Adrenal gland (tissue), 12 donors: Measurements from ENCODE around the gene STARD9. TPM values are rescaled to one million over a fixed set of nuclear protein-coding genes. Genes with fewer than 3 reads are reported as not detected.
A peak's percentile ranks its signal among the peaks of the same experiment; 100 is the strongest.

Experiments
- DNase-seq, 7 donors: peaks; one replicate each; pipeline ENCODE4 v3.0.0-alpha.2; 2019 to 2020
- H3K27ac ChIP-seq, 5 donors: fragments of 200-600 bp; sonication (generic) in 4 of 5; 1 replicate in 3 of 5; 2 replicates in 2 of 5; pipeline versions ENCODE4 v1.5.1 to v1.8.0; 2016 to 2020; ENCODE audit warnings: mild to moderate bottlenecking in 1 of 5
- H3K27me3 ChIP-seq: fragments of 200-600 bp; 2 replicates; pipeline ENCODE4 v1.8.0; 2021
- H3K36me3 ChIP-seq, 2 donors: fragments of 200-600 bp; replicated peaks in 1 of 2; 1 replicate in 1 of 2; 2 replicates in 1 of 2; pipeline versions ENCODE4 v1.5.1 to v1.8.0; 2018 to 2022
- H3K4me1 ChIP-seq, 2 donors: fragments of 200-600 bp; replicated peaks in 1 of 2; 1 replicate in 1 of 2; 2 replicates in 1 of 2; pipeline versions ENCODE4 v1.5.1 to v1.8.0; 2018 to 2021
- H3K4me3 ChIP-seq, 4 donors: fragments of 200-600 bp; sonication (generic) in 3 of 4; one replicate each; pipeline ENCODE4 v1.5.1; 2016 to 2018
- H3K9me3 ChIP-seq, 3 donors: fragments of 200-600 bp; sonication (generic) in 1 of 3; replicated peaks in 1 of 3; 1 replicate in 2 of 3; 2 replicates in 1 of 3; pipeline versions ENCODE4 v1.5.1 to v1.8.0; 2016 to 2021
- CTCF ChIP-seq, 6 experiments: fragments of 450-650 bp in 4 of 6; fragments of 200-600 bp in 2 of 6; sonication (generic) in 1 of 6; IDR thresholded peaks; 1 replicate in 5 of 6; 2 replicates in 1 of 6; pipeline versions ENCODE4 v1.5.1 to v1.8.0; 2016 to 2021; ENCODE audit warnings: antibody characterized with exemption in 6 of 6, mild to moderate bottlenecking in 2 of 6, moderate library complexity in 1 of 6
- POLR2A ChIP-seq, 2 donors: fragments of 450-650 bp; IDR thresholded peaks; one replicate each; pipeline ENCODE4 v1.6.1; 2017; ENCODE audit warnings: antibody characterized with exemption in 2 of 2, mild to moderate bottlenecking in 2 of 2, moderate library complexity in 1 of 2
- WGBS, 4 donors: extraction: QIAGEN DNeasy Blood & Tissue Kit in 2 of 4; methylation state at CpG; one replicate each; pipeline versions ENCODE4 v1.1.5 to v1.1.7; 2013 to 2017; 5-methylcytosine and 5-hydroxymethylcytosine counted together
- intact Hi-C, 2 donors: fragments of 100-400 bp; cut with DNase I; formaldehyde crosslinking; loops; one replicate each; pipeline versions ENCODE4 v1.14.1 to v1.15.0; 2022 to 2023
- polyA plus RNA-seq, 3 donors: library from polyadenylated mRNA; stranded (reverse); fragments of 200-250 nt in 2 of 3; fragments of 350-450 nt in 1 of 3; fragmentation: Illumina TruSeq in 1 of 3; extraction: RNeasy Lipid Tissue Mini Kit (QIAGEN cat#74804) in 1 of 3; gene quantifications; one replicate each; pipeline ENCODE4 v1.2.3, GENCODE V29; 2013 to 2014
- total RNA-seq, 9 donors: library from RNA; depleted of rRNA in 4 of 9; stranded (reverse); fragments of >200 nt in 4 of 9; fragments of 120-200 nt in 1 of 9; fragmentation: NEBNext Ultra II Directional in 1 of 9; extraction: Animal tissue kit (Norgen Biotek cat#: 25700) in 1 of 9; gene quantifications; one replicate each; pipeline versions ENCODE4 v1.1.0 to v1.2.4, GENCODE V29; 2013 to 2023
- donor health status: healthy with polysubstance abuse.
- donor health status: Bipolar disorder and iron deficiency.
- donor health status: DM: yes; HTN: yes; CAD: no.
- donor health status: DM: no; HTN: no; CAD: no.
- donor health status: DM: no; HTN: no; CAD: no.
- donor health status: DM: yes; HTN: yes; CAD: no.

STARD9 gene
- total and polyA plus RNA-seq, 12 donors: 0.71 to 8.7 (median 3.5) TPM

GRCh38 chr15:42732095-42732827 is 156.9 kb downstream of the STARD9 start:
- Histone ChIP-seq H3K4me1 (peaks cover 9 to 23% of the 10 kb centered on the region in 2 donors), H3K27ac (no peak overlapping the region), H3K4me3 (no peak overlapping the region), H3K36me3 (peaks cover 0 to 69% of the 10 kb centered on the region in 2 donors), H3K9me3 (no peaks in the 10 kb centered on the region), H3K27me3 (no peaks in the 10 kb centered on the region)
- TF ChIP-seq CTCF (IDR thresholded peaks at IDR 0.05): no peak
- intact Hi-C loops: loop anchor here in 1 of 2 donors (10.0 kb wide), 1 partner anchor 193 kb away; the partner anchor contains the start of gene TTBK2
- peak in 1 of 7 donors; percentile 50 for DNase-seq
- WGBS, 4 donors: 86 to 91% (median 88%) methylated on average over 14 to 15 of the region's 15 CpGs

- intact Hi-C loops: loop anchor here in 1 of 2 donors (10.0 kb wide), 1 partner anchor 192 kb away; the partner anchor contains the start of gene TTBK2
- Histone ChIP-seq H3K4me1 (peaks cover 14 to 29% of the 10 kb centered on the region in 2 donors), H3K4me3 (no peak overlapping the region), H3K9me3 (no peaks in the 10 kb centered on the region), H3K36me3 (peaks cover 0 to 61% of the 10 kb centered on the region in 2 donors), H3K27ac (no peak overlapping the region), H3K27me3 (no peaks in the 10 kb centered on the region)
- WGBS, 4 donors: 90 to 96% (median 93%) methylated on average over 11 of the region's 11 CpGs
- DNase-seq: no peak
- TF ChIP-seq CTCF (IDR thresholded peaks at IDR 0.05) (no peak), POLR2A (IDR thresholded peaks at IDR 0.05) (no peak)
These were observed 157.6 kb downstream of the STARD9 start for GRCh38 chr15:42733027-42733426.

- DNase-seq: no peak
- intact Hi-C loops: loop anchor here in 1 of 2 donors (10.0 kb wide), 1 partner anchor 191 kb away; the partner anchor contains the start of gene TTBK2
- Histone ChIP-seq H3K9me3 (no peaks in the 10 kb centered on the region), H3K36me3 (peaks cover 0 to 49% of the 10 kb centered on the region in 2 donors), H3K4me3 (no peak overlapping the region), H3K27me3 (no peaks in the 10 kb centered on the region), H3K27ac (no peak overlapping the region), H3K4me1 (peaks cover 14 to 29% of the 10 kb centered on the region in 2 donors)
- 63 to 77% (median 67%) methylated on average over 6 of the region's 6 CpGs for WGBS, 4 donors
- no peak for TF ChIP-seq CTCF (IDR thresholded peaks at IDR 0.05)
- no peak for TF ChIP-seq POLR2A (IDR thresholded peaks at IDR 0.05)
These were observed 158.8 kb downstream of the STARD9 start for GRCh38 chr15:42734076-42734672.

GRCh38 chr15:42735382-42736165 is 160.2 kb downstream of the STARD9 start:
- Histone ChIP-seq H3K9me3 (no peaks in the 10 kb centered on the region), H3K4me1 (peaks cover 14 to 29% of the 10 kb centered on the region in 2 donors), H3K36me3 (peaks cover 0 to 35% of the 10 kb centered on the region in 2 donors), H3K27ac (no peak overlapping the region), H3K4me3 (peak overlapping the region in 2 of 4 donors; percentile 95 to 98), H3K27me3 (no peaks in the 10 kb centered on the region)
- intact Hi-C loops: loop anchor here in 1 of 2 donors (10.0 kb wide), 1 partner anchor 189 kb away; the partner anchor contains the start of gene TTBK2
- WGBS, 4 donors: 85 to 87% (median 86%) methylated on average over 14 to 19 of the region's 19 CpGs
- TF ChIP-seq CTCF (IDR thresholded peaks at IDR 0.05): no peak
- TF ChIP-seq POLR2A (IDR thresholded peaks at IDR 0.05): no peak
- DNase-seq: peak in 1 of 7 donors; percentile 55
